HG02798 (cell line): ENCODE data around the gene TGFBRAP1.
"Not testable (repeated sequence)": the region's sequence is repeated elsewhere in the genome, so short reads cannot be mapped to it uniquely, and the experiment has no call there.

Experiments used
- ATAC-seq: cut with Tn5 transposase; IDR thresholded peaks from one replicate; pipeline ENCODE4 v1.9.1; 2021; ENCODE audit warnings: mild to moderate bottlenecking; ENCODE audit not compliant: unreplicated experiment, poor library complexity

The TGFBRAP1 gene

GRCh38 chr2:105280281-105280680 is 49.3 kb downstream of the TGFBRAP1 start:
- no peak for ATAC-seq

GRCh38 chr2:105279126-105279525 is 50.4 kb downstream of the TGFBRAP1 start:
- ATAC-seq = no peak

- no peak for ATAC-seq
These were observed 50.9 kb downstream of the TGFBRAP1 start for GRCh38 chr2:105278654-105279053.

- ATAC-seq = no peak
These were observed 55.5 kb downstream of the TGFBRAP1 start for GRCh38 chr2:105274046-105274445.

GRCh38 chr2:105272176-105272575 is 57.4 kb downstream of the TGFBRAP1 start:
- no peak for ATAC-seq

GRCh38 chr2:105271393-105272045 is 58.0 kb downstream of the TGFBRAP1 start:
- no peak for ATAC-seq

- no peak for ATAC-seq
These were observed 60.1 kb downstream of the TGFBRAP1 start for GRCh38 chr2:105269426-105269825.

GRCh38 chr2:105262651-105263091 is 66.9 kb downstream of the TGFBRAP1 start:
- no peak for ATAC-seq

GRCh38 chr2:105261061-105261460 is 68.5 kb downstream of the TGFBRAP1 start:
- ATAC-seq = no peak

- no peak for ATAC-seq
These were observed 70.6 kb downstream of the TGFBRAP1 start for GRCh38 chr2:105258835-105259350.

GRCh38 chr2:105257981-105258380 is 71.6 kb downstream of the TGFBRAP1 start:
- no peak for ATAC-seq

- no peak for ATAC-seq
These were observed 73.0 kb downstream of the TGFBRAP1 start for GRCh38 chr2:105256431-105257047.

GRCh38 chr2:105255979-105256378 is 73.6 kb downstream of the TGFBRAP1 start:
- ATAC-seq = no peak

GRCh38 chr2:105254531-105255210 is 74.9 kb downstream of the TGFBRAP1 start:
- no peak for ATAC-seq

GRCh38 chr2:105252271-105252670 is 77.3 kb downstream of the TGFBRAP1 start:
- ATAC-seq = no peak

- ATAC-seq = not testable (repeated sequence)
These were observed 78.4 kb downstream of the TGFBRAP1 start for GRCh38 chr2:105251016-105251648.

GRCh38 chr2:105249891-105250290 is 79.6 kb downstream of the TGFBRAP1 start:
- ATAC-seq = no peak

- no peak for ATAC-seq
These were observed 80.4 kb downstream of the TGFBRAP1 start for GRCh38 chr2:105249181-105249580.

GRCh38 chr2:105248316-105249070 is 81.0 kb downstream of the TGFBRAP1 start:
- ATAC-seq = no peak

- ATAC-seq = no peak
These were observed 85.1 kb downstream of the TGFBRAP1 start for GRCh38 chr2:105244451-105244850.
